Thyroid gland (tissue), 4 donors: Measurements from ENCODE around the gene BBS7.

ENCODE experiments used
- CTCF ChIP-seq, 6 experiments: fragments of 200-600 bp in 3 of 6; fragments of 450-650 bp in 3 of 6; sonication (generic) in 3 of 6; IDR thresholded peaks; one replicate each; pipeline ENCODE4 v1.5.1; 2016 to 2019; ENCODE audit warnings: antibody characterized with exemption in 6 of 6, mild to moderate bottlenecking in 2 of 6, inconsistent platforms in 1 of 6, moderate library complexity in 1 of 6
- POLR2A ChIP-seq, 2 donors: fragments of 450-650 bp; IDR thresholded peaks; one replicate each; pipeline ENCODE4 v1.6.1; 2017; ENCODE audit warnings: antibody characterized with exemption in 2 of 2, mild to moderate bottlenecking in 2 of 2, moderate library complexity in 1 of 2

- no peak for TF ChIP-seq CTCF (IDR thresholded peaks at IDR 0.05)
- no peak for TF ChIP-seq POLR2A (IDR thresholded peaks at IDR 0.05)
Observed at GRCh38 chr4:121822796-121823504, 47.3 kb downstream of the BBS7 start.
